Measurements from ENCODE around the gene ANKDD1A. TPM values are rescaled to one million over a fixed set of nuclear protein-coding genes. Genes with fewer than 3 reads are reported as not detected.

The ANKDD1A gene
- total RNA-seq, 2 donors from 2014 or later, result 0.96 to 2.2 TPM

DNA sequence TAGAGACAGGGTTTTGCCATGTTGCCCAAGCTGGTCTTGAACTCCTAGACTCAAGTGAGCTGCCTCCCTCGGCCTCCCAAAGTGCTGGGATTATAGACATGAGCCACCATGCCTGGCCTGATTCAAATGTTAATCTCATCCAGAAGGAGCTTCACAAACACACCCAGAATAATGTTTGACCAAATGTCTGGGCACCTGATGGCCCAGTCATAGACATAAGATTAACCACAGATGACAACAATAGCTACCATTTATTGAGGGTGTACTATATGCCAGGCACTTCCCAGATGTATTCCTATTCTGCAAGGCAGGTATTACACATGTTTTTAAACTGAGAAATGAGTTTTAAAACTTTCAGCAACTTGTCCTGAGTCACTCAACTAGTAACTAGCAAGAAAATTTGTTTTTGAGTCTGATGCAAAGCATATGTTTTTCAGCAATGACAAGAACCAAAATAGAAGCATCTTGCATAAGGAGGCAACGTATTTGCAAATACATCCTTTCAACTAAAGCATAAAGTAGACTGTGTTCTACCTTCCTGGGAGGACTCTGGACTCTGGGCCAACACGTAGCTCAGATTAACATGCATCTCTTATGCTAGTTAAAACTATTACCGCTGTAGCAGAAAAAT is 86.2 kb downstream of the ANKDD1A start:
- no peaks in the 10 kb centered on the region for H3K4me1 ChIP-seq
- TF ChIP-seq, protein P1, sequence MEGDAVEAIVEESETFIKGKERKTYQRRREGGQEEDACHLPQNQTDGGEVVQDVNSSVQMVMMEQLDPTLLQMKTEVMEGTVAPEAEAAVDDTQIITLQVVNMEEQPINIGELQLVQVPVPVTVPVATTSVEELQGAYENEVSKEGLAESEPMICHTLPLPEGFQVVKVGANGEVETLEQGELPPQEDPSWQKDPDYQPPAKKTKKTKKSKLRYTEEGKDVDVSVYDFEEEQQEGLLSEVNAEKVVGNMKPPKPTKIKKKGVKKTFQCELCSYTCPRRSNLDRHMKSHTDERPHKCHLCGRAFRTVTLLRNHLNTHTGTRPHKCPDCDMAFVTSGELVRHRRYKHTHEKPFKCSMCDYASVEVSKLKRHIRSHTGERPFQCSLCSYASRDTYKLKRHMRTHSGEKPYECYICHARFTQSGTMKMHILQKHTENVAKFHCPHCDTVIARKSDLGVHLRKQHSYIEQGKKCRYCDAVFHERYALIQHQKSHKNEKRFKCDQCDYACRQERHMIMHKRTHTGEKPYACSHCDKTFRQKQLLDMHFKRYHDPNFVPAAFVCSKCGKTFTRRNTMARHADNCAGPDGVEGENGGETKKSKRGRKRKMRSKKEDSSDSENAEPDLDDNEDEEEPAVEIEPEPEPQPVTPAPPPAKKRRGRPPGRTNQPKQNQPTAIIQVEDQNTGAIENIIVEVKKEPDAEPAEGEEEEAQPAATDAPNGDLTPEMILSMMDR (IDR thresholded peaks at IDR 0.05), result no peak
- no peaks in the 10 kb centered on the region for H3K36me3 ChIP-seq
- H3K4me3 ChIP-seq, result no peak overlapping the region
- H3K27me3 ChIP-seq, result no peaks in the 10 kb centered on the region
- no peaks in the 10 kb centered on the region for H3K9me3 ChIP-seq
- H3K27ac ChIP-seq, result no peak overlapping the region
- no peak for DNase-seq (ENCODE audit: low spot score)

DNA sequence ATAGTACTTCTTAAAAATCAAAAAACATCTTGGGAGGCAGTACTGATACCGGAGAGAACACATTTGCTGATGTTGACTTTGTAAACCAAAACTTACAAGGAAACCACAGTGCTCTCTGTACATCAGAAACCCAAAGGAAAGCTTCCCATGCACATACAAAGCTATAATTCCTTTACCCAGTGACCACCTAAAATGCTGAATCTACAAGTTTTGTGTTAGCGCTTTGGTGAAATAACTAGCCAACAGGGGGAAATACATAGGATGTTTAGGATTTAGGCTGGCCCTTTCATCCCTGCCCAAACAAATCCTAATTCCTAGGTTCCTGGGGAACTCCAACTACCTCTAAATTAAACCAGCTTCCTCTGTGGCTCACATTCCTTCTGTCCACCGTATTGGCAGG is 93.3 kb downstream of the ANKDD1A start:
- no peak for DNase-seq (ENCODE audit: low spot score)
- Histone ChIP-seq H3K27ac (no peak overlapping the region), H3K4me3 (no peak overlapping the region), H3K4me1 (no peaks in the 10 kb centered on the region), H3K36me3 (peaks cover 11% of the 10 kb centered on the region), H3K27me3 (no peaks in the 10 kb centered on the region), H3K9me3 (no peaks in the 10 kb centered on the region)
- TF ChIP-seq, protein P1 (IDR thresholded peaks at IDR 0.05), result no peak

DNA sequence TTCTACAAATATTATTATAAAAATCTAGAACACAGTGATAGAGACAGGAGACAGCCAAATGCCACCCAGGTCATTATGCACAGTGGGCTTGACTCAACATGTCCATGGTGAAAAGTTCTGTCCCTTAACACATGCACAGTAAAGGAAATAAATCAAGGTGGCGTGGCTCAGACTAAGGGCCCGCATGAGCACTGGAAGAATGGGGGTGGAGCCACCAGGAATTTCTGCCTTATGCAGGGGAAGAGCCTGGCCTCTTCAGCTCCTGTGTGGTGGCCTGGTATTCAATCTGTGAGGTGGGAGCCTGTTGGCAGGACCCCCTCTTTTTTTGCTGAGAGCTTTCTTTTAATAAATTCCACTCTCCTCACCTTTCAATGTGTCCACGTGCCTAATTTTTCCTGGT is 95.2 kb downstream of the ANKDD1A start:
- no peak overlapping the region for H3K27ac ChIP-seq
- no peaks in the 10 kb centered on the region for H3K27me3 ChIP-seq
- H3K9me3 ChIP-seq, result no peaks in the 10 kb centered on the region
- H3K4me3 ChIP-seq, result no peak overlapping the region
- H3K36me3 ChIP-seq, result peaks cover 21% of the 10 kb centered on the region
- H3K4me1 ChIP-seq, result no peaks in the 10 kb centered on the region
- TF ChIP-seq, protein P1 (IDR thresholded peaks at IDR 0.05), result no peak
- DNase-seq (ENCODE audit: low spot score), result no peak

Other genes with a start within 250 kb of the ANKDD1A start
- 10 to 100 TPM; 84.2 to 85.0 TPM for gene RBPMS2, start 136.3 kb upstream of the ANKDD1A start, total RNA-seq
- gene PIF1, start 86.3 kb upstream of the ANKDD1A start, total RNA-seq, result under 1 TPM; 0.28 to 0.56 TPM
- 10 to 100 TPM in 1 of 2 donors, 1 to 10 TPM in 1; 6.3 to 19.4 TPM for gene PLEKHO2, start 70.0 kb upstream of the ANKDD1A start, total RNA-seq
- 10 to 100 TPM; 48.8 to 52.8 TPM for gene SPG21, start 78.0 kb downstream of the ANKDD1A start, total RNA-seq
- gene MTFMT, start 117.7 kb downstream of the ANKDD1A start, total RNA-seq, result 10 to 100 TPM; 24.1 to 25.9 TPM
- not detected for gene SLC51B, start 133.5 kb downstream of the ANKDD1A start, total RNA-seq
- 100 to 1,000 TPM in 1 of 2 donors, 10 to 100 TPM in 1; 83.3 to 183 TPM for gene RASL12, start 156.1 kb downstream of the ANKDD1A start, total RNA-seq
- gene KBTBD13, start 164.8 kb downstream of the ANKDD1A start, total RNA-seq, result 1 to 10 TPM; 2.6 to 4.4 TPM
- gene UBAP1L, start 203.3 kb downstream of the ANKDD1A start, total RNA-seq, result 1 to 10 TPM in 1 of 2 donors, under 1 TPM in 1; 0.48 to 1.1 TPM
- 10 to 100 TPM in 1 of 2 donors, 1 to 10 TPM in 1; 8.9 to 13.3 TPM for gene PDCD7, start 221.9 kb downstream of the ANKDD1A start, total RNA-seq